Hematopoietic multipotent progenitor cell (in vitro differentiated cells): Measurements from ENCODE around the gene STAT5A. TPM values are rescaled to one million over a fixed set of nuclear protein-coding genes. Genes with fewer than 3 reads are reported as not detected.
"Not testable (repeated sequence)": the region's sequence is repeated elsewhere in the genome, so short reads cannot be mapped to it uniquely, and the experiment has no call there.

Experiments
- DNase-seq, 3 donors: peaks; one replicate each; pipeline ENCODE4 v3.0.0-alpha.2; 2011 to 2015; ENCODE audit warnings: low read depth in 2 of 3, low spot score in 2 of 3
- total RNA-seq: library from RNA; depleted of rRNA; stranded (reverse); fragments of >200 nt; gene quantifications from one replicate; pipeline ENCODE4 v1.2.3, GENCODE V29; 2012

Gene STAT5A
- 603 TPM for total RNA-seq

DNA sequence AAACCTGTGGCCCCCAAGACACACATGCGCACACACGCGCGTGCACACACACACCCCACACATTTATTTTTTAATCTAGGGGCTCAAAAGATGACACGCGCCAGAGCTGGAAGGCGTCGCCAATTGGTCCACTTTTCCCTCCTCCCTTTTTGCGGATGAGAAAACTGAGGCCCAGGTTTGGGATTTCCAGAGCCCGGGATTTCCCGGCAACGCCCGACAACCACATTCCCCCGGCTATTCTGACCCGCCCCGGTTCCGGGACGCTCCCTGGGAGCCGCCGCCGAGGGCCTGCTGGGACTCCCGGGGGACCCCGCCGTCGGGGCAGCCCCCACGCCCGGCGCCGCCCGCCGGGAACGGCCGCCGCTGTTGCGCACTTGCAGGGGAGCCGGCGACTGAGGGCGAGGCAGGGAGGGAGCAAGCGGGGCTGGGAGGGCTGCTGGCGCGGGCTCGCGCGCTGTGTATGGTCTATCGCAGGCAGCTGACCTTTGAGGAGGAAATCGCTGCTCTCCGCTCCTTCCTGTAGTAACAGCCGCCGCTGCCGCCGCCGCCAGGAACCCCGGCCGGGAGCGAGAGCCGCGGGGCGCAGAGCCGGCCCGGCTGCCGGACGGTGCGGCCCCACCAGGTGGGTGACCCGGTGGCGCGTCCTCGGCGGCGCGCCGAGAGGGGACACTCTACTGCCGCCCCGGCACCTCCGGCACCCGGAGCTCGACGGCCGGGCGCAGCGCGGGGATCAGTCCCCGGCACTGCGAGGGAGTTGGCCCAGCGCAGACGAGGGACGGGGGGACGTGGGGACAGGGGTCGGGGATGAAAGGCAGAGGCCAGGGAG, at the start of gene STAT5A:
STAT5A (plus strand) TSS at position 522 of the 826 bp plus-strand sequence. CDS start 914 bp downstream, outside the sequence.
- DNase-seq, result peak; percentile 65 to 89 (median 86)

DNA sequence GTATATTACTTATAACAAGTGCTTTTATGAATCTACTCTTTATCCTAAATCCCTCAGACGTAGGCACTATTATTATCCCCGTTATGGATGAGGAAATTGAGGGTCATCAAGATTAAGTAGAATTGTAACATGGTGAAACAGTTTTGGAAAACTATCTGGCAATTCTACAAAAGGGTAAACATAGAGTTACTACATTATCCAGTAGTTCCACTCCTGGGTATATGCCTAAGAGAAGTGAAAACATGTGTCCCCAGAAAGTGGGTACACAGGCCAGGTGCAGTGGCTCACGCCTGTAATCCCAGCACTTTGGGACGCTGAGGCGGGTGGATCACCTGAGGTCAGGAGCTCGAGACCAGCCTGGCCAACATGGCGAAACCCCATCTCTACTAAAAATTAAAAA, 48.7 kb upstream of the STAT5A start:
- DNase-seq, result not testable (repeated sequence)

DNA sequence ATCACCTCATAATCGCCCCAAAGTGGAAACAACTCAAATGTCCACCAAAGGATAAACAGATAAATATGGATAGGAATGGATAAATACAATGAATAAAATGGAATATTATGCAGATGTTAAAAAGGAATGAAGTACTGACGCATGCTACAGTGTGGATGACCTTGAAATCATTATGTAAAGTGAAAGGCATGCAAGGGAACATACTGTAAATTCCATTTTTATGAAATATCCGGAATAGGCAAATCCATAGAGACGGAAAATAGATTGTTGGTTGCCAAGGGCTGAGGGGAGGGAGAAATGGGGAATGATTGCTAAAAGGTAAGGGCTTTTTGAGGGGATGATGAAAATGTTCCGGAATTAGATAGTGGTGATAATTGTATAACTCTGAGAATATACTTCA, 48.1 kb upstream of the STAT5A start:
- no peak for DNase-seq

DNA sequence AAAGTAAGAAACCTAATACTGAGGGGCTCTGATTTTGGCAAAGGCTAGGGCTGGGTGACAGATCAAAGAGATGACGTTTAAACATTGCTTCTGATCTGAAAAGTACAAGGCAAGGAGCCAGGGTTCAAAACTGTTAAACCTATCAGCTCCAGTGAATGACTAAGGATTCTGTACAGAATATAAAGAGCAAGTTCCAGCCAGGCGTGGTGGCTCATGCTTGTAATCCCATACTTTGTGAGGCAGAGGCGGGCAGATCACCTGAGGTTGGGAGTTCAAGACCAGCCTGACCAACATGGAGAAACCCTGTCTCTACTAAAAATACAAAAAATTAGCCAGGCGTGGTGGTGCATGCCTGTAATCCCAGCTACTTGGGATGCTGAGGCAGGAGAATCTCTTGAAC, 47.4 kb upstream of the STAT5A start:
- not testable (repeated sequence) for DNase-seq

DNA sequence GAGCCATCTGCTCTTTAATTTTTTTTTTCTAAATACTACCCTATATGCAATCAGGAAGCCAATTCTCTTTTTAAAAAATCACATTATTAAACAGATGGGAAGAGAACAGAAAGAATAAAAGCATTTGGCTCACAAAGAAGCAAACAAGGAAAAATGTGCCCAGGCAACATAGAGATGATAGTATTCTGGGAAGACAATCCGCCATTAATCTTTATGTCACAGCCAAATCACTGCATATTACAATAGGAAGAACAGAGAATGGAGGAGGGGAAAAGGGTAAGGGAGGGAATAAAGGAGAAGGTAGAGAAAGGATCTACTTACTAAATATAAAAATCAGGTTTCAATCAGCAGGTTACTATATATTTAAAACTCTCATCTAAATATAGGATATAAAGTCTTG, 46.4 kb upstream of the STAT5A start:
- no peak for DNase-seq

DNA sequence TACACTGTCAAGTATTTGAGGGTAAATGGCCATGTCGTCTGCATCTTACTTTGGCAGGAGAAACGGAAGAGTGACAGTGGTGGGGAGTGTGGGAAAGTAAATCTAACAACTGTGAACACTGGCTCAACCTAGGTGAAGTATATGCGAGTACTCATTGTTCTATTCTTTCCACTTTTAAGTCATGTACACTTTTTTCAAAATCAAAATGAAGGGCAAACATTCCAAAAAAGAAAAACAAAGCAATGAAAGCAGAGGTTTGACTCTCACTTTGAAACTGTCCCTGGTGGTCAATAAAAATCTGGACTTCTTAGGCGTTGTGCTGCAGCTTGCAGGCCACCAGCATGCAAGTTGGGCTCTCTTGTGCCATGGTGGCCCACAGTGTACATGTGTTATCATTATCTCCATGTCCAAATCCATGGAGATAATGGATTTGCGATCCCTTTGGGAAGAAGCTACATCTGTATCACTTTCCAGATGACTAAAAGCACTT, 44.8 kb upstream of the STAT5A start:
- no peak for DNase-seq

DNA sequence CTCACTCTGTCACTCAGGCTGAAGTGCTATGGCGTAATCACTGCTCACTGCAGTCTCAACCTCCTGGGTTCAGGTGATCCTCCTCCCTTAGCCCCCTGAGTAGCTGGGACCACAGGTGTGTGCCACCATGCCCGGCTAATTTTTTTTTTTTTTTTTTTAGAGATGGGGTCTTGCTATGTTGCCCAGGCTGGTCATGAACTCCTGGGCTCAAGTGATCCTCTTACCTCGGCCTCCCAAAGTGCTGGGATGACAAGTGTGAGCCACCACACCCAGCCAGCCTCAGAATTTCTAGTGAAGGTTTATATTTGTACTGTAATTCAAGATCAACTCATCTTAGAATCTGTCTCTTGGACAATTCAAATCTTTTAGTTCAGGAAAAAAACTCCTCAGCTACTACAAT, 44.2 kb upstream of the STAT5A start:
- DNase-seq, result not testable (repeated sequence)

DNA sequence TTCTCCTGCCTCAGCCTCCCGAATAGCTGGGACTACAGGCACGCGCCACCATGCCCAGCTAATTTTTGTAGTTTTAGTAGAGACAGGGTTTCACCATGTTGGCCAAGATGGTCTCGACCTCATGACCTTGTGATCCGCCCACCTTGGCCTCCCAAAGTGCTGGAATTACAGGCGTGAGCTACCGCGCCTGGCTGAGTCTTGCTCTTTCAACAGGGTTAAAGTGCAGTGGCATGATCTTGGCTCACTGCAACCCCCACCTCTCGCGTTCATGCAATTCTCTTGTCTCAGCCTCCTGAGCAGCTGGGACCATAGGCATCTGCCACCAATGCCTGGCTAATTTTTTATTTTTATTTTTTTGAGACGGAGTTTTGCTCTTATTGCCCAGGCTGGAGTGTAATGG, 43.1 kb upstream of the STAT5A start:
- DNase-seq, result not testable (repeated sequence)

DNA sequence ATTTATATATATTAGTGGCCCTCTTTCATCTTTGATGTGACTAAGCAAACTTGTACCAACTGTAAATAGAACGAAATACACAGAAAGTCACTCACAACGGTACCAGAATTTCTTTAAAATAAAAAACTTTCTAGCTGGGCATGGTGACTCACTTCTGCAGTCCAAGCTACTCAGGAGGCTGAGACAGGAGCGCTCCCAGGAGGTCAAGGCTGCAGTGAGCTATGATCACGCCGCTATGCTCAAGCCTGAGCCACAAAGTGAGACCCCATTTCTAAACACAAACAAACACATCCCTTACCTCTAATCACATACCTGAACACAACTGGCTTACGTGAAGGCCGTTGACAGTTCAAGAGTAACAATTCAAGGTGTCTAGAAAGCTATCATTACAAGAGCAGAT, 41.8 kb upstream of the STAT5A start:
- no peak for DNase-seq

DNA sequence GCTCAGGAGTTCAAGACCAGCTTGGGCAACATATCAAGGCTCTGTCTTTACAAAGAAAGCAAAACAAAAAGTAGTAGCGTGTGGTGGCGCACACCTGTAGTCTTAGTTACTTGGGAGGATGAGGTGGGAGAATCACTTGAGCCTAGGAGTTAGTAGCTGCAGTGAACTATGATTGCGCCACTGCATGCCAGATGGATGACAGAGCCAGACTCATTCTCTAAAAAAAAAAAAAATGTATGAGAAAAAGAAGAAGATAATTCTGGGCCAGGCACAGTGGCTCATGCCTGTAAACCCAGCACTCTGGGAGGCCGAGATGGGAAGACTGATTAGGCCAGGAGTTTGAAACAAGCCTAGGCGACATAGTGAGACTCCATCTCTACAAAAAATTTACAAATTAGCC, 40.6 kb upstream of the STAT5A start:
- DNase-seq, result peak in 1 of 3 donors; percentile 40

DNA sequence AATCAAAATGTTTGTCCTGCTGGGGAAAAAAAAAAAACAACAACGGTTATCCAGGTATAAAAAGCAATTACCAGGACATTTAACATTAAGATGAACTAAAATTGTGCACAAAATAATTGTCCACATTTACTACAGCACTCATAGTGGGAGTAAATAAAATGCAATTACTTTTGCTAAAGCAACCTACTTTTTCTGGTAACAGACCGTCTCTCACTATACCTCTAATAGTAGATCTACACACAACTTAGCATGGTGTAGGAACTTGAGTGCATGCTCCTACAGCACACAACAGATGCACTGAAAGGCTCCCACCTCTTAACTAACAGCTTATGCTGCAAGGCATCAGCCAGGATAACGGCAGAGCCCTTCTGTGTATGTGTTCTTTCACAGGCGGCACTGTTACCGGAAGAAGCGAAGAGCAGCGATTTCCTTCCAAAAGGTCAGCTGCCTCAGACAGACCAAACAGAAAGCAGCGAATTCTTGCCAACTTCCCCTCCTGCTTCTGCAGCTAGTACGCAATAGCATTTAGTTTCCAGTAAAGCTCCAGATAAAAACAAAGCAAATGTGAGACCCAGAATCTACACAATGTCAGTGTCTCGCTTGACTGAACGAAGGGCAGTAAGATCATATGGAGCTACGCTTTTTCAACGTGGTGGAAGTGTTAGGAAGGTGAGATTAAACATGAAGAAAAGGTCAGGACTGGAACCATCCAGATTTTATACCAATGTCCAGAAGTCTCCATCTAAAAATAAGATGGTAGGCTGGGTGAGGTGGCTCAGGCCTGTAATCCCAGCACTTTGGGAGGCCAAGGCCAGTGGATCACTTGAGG, 39.7 kb upstream of the STAT5A start:
- peak; percentile 68 to 95 (median 88) for DNase-seq

DNA sequence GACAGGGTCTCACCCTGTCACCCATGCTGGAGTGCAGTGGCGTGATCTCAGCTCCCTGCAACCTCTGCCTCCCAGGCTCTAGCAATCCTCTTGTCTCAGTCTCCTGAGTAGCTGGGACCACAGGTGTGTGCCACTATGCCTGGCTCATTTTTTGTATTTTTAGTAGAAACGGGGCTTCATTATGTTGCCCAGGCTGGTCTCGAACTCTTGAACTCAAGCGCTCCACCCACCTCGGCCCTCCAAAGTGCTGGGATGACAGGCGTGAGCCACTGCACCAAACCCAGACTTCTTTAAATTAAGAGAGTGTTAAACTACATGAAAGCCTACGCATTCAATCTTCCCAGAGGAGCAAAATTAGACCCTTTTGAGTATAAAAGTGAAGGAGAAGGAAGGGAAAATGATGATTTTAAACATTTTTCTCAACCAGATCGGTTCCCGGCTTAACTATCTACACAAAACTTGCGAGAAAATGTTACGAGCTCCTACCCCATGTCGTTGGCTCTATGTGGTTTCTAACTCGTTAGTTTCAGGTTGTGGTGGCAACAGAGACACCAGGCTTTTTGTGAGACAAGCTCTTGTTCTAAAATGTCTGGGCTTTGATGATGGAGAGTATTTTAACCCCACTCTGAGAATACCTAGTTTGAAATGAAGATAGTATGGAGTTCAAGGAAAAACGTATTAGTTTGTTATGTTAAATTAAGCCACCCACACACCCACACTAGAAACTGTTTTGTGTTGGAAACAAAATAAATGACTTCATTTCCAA, 38.4 kb upstream of the STAT5A start:
- DNase-seq, result no peak

DNA sequence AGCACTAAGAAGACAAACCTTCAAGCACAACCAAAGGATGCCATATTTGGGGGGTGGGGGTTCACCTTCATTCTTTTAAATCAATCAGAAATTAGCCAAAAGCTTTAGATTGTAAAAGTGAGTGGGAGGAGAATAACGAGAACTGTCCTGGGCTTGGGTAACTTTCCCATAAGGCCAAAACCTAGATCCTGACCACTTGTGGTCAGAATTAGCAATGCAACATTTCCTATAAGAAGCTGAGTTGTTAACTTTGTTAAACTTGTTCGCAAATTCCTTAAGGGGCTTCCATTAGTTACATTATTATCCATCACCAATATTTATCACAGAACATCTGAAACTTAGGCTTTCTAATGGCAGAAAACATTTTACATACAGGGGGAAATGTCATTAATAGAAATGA, 37.2 kb upstream of the STAT5A start:
- no peak for DNase-seq

DNA sequence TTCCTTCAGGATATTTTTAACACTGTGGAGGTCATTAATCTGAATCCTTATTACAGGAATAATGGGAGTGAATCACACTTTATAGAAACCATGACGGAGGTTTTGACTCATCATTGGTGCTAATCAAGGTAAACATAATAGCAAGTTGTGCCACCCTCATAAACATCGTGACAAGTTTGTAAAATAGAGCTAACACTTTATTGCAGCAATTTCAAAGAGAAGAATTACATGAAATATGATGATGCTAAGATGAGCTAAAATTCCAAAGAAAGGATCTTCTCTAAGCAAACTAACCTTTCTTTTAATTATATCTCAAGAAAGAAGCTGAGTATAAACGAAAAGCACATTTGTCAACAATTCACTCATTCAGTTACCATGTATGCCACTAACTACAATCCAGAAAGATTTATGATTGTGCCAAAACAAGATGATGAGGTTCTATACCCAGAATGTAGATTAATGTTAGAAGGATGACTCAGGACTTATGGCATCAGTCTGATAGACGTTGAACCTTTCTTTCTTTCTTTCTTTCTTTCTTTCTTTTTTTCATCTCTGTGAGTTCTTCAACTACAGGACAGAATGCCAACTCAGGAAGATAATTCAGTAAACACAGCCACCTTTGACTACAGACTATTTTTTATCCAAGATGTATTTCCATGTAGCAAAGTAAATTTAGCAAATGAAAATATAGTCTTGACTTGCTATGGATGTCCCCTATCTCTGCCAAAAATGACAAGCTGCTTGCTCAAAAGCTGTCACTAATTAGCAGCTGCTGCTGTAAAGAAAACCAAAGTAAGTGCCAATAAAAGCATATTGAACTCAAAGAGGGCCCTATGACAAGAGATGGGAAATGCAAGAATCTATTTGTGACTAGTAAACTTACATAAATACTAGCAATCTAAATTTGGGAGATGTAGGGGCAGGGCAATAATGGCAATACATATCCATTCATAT, 35.4 kb upstream of the STAT5A start:
- DNase-seq, result no peak

DNA sequence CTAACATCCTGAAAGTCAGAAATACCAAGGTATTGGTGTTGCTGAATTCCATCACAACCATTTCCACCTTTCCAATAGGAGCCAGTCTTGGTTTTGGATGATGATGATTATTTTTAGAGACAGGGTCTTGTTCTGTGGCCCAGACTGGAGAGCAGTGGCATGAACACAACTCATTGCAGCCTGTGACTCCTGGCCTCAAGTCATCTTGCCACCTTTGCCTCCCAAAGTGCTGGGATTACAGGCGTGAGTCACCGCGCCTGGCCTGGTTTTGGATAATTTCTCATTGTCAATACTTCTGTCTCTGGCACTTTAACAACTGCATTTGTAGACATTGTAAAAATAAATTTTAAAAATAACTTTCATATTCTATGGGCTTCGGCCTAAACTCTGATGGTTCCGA, 34.7 kb upstream of the STAT5A start:
- no peak for DNase-seq

DNA sequence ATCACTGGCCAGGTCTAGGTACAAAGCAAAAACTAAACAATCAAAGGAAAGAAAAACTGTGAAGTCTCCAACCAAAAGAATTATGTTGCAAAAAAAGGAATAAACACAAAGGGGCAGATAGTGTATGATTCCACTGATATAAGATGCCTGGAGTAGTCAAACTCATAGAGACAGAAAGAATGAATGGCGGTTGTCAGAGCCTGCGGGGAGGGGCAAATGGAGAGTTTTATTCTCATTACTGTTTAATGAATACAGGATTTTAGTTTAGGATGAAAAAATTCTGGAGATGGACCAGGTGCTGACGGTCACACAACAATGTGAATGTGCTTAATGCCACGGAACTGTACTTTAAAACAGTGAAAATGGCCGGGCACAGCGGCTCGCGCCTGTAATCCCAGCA, 32.9 kb upstream of the STAT5A start:
- no peak for DNase-seq

DNA sequence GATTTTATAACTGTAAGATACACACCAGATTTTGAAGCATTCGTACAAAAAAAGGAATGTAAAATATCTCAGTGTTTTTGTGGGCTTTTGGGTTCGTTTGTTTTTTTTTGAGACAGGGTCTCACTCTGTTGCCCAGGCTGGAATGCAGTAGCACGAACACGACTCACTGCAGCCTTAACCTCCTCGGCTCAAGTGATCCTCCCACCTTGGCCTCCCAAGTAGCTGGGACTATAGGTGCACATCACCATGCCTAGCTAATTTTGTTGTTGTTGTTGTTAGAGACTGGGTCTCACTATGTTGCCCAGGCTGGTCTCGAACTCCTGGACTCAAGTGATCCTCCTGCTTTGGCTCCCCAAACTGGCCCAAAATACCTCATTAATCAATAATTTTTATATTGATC, 28.0 kb upstream of the STAT5A start:
- no peak for DNase-seq

DNA sequence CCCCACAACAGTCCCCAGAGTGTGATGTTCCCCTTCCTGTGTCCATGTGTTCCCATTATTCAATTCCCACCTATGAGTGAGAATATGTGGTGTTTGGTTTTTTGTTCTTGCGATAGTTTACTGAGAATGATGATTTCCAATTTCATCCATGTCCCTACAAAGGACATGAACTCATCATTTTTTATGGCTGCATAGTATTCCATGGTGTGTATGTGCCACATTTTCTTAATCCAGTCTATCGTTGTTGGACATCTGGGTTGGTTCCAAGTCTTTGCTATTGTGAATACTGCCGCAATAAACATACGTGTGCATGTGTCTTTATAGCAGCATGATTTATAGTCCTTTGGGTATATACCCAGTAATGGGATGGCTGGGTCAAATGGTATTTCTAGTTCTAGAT, 23.9 kb upstream of the STAT5A start:
- not testable (repeated sequence) for DNase-seq

DNA sequence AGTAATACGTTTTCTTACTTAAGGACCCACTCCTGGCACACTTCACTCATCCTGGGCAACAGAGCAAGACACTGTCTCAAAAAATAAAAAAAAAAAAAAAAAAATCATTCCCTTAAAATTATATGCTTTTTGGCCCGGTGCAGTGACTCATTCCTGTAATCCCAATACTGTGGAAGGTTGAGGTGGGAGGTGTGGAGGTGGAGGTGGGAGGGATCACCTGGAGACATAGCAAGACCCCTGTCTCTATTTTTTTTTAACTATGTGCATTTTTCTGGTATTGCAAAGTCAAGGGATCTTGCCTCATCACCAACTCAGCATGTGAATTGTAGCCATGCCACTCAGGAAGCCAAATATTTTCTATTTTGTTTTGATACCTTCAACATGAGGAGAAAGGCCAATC, 21.8 kb upstream of the STAT5A start:
- no peak for DNase-seq
